ENCODE results near the gene PIEZO2. TPM values are rescaled to one million over a fixed set of nuclear protein-coding genes. Genes with fewer than 3 reads are reported as not detected.

PIEZO2 gene
- total RNA-seq, 4 donors from 2014 or later = 0.64 to 1.8 (median 1.6) TPM

GRCh38 chr18:10927286-10927992 lies 221.9 kb downstream of the PIEZO2 start:
- H3K9me3 ChIP-seq = no peaks in the 10 kb centered on the region
- H3K4me1 ChIP-seq = peaks cover 0 to 36% (median 0%) of the 10 kb centered on the region in 3 donors
- H3K4me3 ChIP-seq = peak overlapping the region in 1 of 2 donors; percentile 9
- H3K27me3 ChIP-seq = peaks cover 7% of the 10 kb centered on the region
- H3K36me3 ChIP-seq = no peaks in the 10 kb centered on the region
- 48 to 53% methylated on average over 10 to 12 of the region's 12 CpGs for WGBS, 2 donors (ENCODE audit: low coverage in 1 of 2)
- peak; percentile 44 for ATAC-seq
- TF ChIP-seq POLR2A (IDR thresholded peaks at IDR 0.05) = no peak
- TF ChIP-seq EP300 (IDR thresholded peaks at IDR 0.05) = no peak
- no peak for TF ChIP-seq POLR2AphosphoS5 (IDR thresholded peaks at IDR 0.05)
- no peak for TF ChIP-seq CTCF (IDR thresholded peaks at IDR 0.05)
- H3K27ac ChIP-seq = peak overlapping the region; percentile 31 to 67 (median 46)

GRCh38 chr18:10926621-10927161 lies 222.7 kb downstream of the PIEZO2 start:
- no peaks in the 10 kb centered on the region for H3K36me3 ChIP-seq
- H3K27me3 ChIP-seq = peaks cover 7% of the 10 kb centered on the region
- H3K4me1 ChIP-seq = peaks cover 0 to 36% (median 0%) of the 10 kb centered on the region in 3 donors
- no peaks in the 10 kb centered on the region for H3K9me3 ChIP-seq
- 30 to 49% methylated on average over 12 to 13 of the region's 13 CpGs for WGBS, 2 donors (ENCODE audit: low coverage in 1 of 2)
- peak; percentile 30 for ATAC-seq
- peak overlapping the region; percentile 34 to 67 (median 56) for H3K27ac ChIP-seq
- peak overlapping the region in 1 of 2 donors; percentile 9 for H3K4me3 ChIP-seq
- TF ChIP-seq EP300 (IDR thresholded peaks at IDR 0.05) = no peak
- TF ChIP-seq POLR2AphosphoS5 (IDR thresholded peaks at IDR 0.05) = no peak
- no peak for TF ChIP-seq POLR2A (IDR thresholded peaks at IDR 0.05)
- no peak for TF ChIP-seq CTCF (IDR thresholded peaks at IDR 0.05)

- 74 to 83% methylated on average over 4 of the region's 4 CpGs for WGBS, 2 donors (ENCODE audit: low coverage in 1 of 2)
- H3K27me3 ChIP-seq = peaks cover 7% of the 10 kb centered on the region
- no peaks in the 10 kb centered on the region for H3K9me3 ChIP-seq
- H3K4me3 ChIP-seq = no peak overlapping the region
- H3K4me1 ChIP-seq = peaks cover 0 to 36% (median 0%) of the 10 kb centered on the region in 3 donors
- no peak for ATAC-seq
- TF ChIP-seq POLR2A (IDR thresholded peaks at IDR 0.05) = no peak
- TF ChIP-seq CTCF (IDR thresholded peaks at IDR 0.05) = no peak
- TF ChIP-seq POLR2AphosphoS5 (IDR thresholded peaks at IDR 0.05) = no peak
- TF ChIP-seq EP300 (IDR thresholded peaks at IDR 0.05) = no peak
- no peak overlapping the region for H3K27ac ChIP-seq
- H3K36me3 ChIP-seq = no peaks in the 10 kb centered on the region
Observed at GRCh38 chr18:10924290-10924689, 225.1 kb downstream of the PIEZO2 start.

GRCh38 chr18:10923551-10924070 lies 225.8 kb downstream of the PIEZO2 start:
- WGBS, 2 donors (ENCODE audit: low coverage in 1 of 2) = 86% methylated on average over 1 of the region's 1 CpG; no CpG with 5 or more reads in 1 of the 2 donors
- no peak for ATAC-seq
- Histone ChIP-seq H3K36me3 (no peaks in the 10 kb centered on the region), H3K9me3 (no peaks in the 10 kb centered on the region), H3K4me1 (peaks cover 0 to 30% (median 0%) of the 10 kb centered on the region in 3 donors), H3K27ac (no peak overlapping the region), H3K27me3 (peaks cover 7% of the 10 kb centered on the region), H3K4me3 (no peak overlapping the region)
- TF ChIP-seq POLR2A (IDR thresholded peaks at IDR 0.05) (no peak), POLR2AphosphoS5 (IDR thresholded peaks at IDR 0.05) (no peak), EP300 (IDR thresholded peaks at IDR 0.05) (no peak), CTCF (IDR thresholded peaks at IDR 0.05) (no peak)

All from gastroesophageal sphincter (tissue), 4 donors.